GM18519 (cell line): ENCODE results near the gene SEC24B.
"Not testable (repeated sequence)": the region's sequence is repeated elsewhere in the genome, so short reads cannot be mapped to it uniquely, and the experiment has no call there.

Experiments used
- ATAC-seq: cut with Tn5 transposase; IDR thresholded peaks from one replicate; pipeline ENCODE4 v1.9.1; 2021; ENCODE audit warnings: mild to moderate bottlenecking, moderate library complexity; ENCODE audit not compliant: unreplicated experiment, low FRiP score

SEC24B gene

GRCh38 chr4:109432203-109432602, 1.4 kb upstream of the SEC24B start:
- no peak for ATAC-seq

- ATAC-seq: no peak
Observed at GRCh38 chr4:109432696-109433095, 919 bp upstream of the SEC24B start.

GRCh38 chr4:109434007-109434971, 674 bp downstream of the SEC24B start:
- peak; percentile 30 for ATAC-seq

GRCh38 chr4:109435635-109436034, 2.0 kb downstream of the SEC24B start:
- no peak for ATAC-seq

GRCh38 chr4:109436504-109436903, 2.9 kb downstream of the SEC24B start:
- no peak for ATAC-seq

GRCh38 chr4:109440948-109441347, 7.3 kb downstream of the SEC24B start:
- ATAC-seq: no peak

GRCh38 chr4:109441862-109442458, 8.3 kb downstream of the SEC24B start:
- ATAC-seq: no peak

GRCh38 chr4:109444182-109444844, 10.7 kb downstream of the SEC24B start:
- ATAC-seq: peak; percentile 60

GRCh38 chr4:109447278-109447677, 13.7 kb downstream of the SEC24B start:
- no peak for ATAC-seq

GRCh38 chr4:109451544-109452273, 18.1 kb downstream of the SEC24B start:
- no peak for ATAC-seq

- ATAC-seq: not testable (repeated sequence)
Observed at GRCh38 chr4:109453110-109453509, 19.5 kb downstream of the SEC24B start.

GRCh38 chr4:109462297-109462696, 28.7 kb downstream of the SEC24B start:
- ATAC-seq: no peak

- no peak for ATAC-seq
Observed at GRCh38 chr4:109462802-109463201, 29.2 kb downstream of the SEC24B start.

GRCh38 chr4:109465069-109465468, 31.5 kb downstream of the SEC24B start:
- no peak for ATAC-seq

GRCh38 chr4:109469915-109470314, 36.3 kb downstream of the SEC24B start:
- ATAC-seq: no peak

GRCh38 chr4:109472343-109472761, 38.7 kb downstream of the SEC24B start:
- no peak for ATAC-seq

GRCh38 chr4:109473824-109474223, 40.2 kb downstream of the SEC24B start:
- ATAC-seq: no peak

- ATAC-seq: no peak
Observed at GRCh38 chr4:109486007-109486406, 52.4 kb downstream of the SEC24B start.

- ATAC-seq: no peak
Observed at GRCh38 chr4:109494563-109494962, 60.9 kb downstream of the SEC24B start.

GRCh38 chr4:109495514-109495913, 61.9 kb downstream of the SEC24B start:
- no peak for ATAC-seq

GRCh38 chr4:109496875-109497274, 63.3 kb downstream of the SEC24B start:
- ATAC-seq: no peak
